ENCODE results near the gene C17orf113. TPM values are rescaled to one million over a fixed set of nuclear protein-coding genes. Genes with fewer than 3 reads are reported as not detected.
A peak's percentile ranks its signal among the peaks of the same experiment; 100 is the strongest.
"Not testable (repeated sequence)": the region's sequence is repeated elsewhere in the genome, so short reads cannot be mapped to it uniquely, and the experiment has no call there.

Gene C17orf113
- total RNA-seq, 1 donor from 2014 or later: 0.59 TPM

- ATAC-seq (ENCODE audit: poor library complexity) (no peak), DNase-seq (peak; percentile 65)
- intact Hi-C loops (cut with DNase I): no loop called here
Observed at GRCh38 chr17:42023524-42024349, 26.7 kb downstream of the C17orf113 start.

GRCh38 chr17:42020845-42021244 lies 29.6 kb downstream of the C17orf113 start:
- DNase-seq; intact Hi-C loops (cut with DNase I): not testable (repeated sequence)

GRCh38 chr17:42019509-42020404 lies 30.6 kb downstream of the C17orf113 start, which contains the start of gene NKIRAS2:
Gene NKIRAS2, plus strand, starts transcription at chr17:42020090. Its CDS starts 1,488 bp downstream, at chr17:42021578.
- intact Hi-C loops (cut with DNase I): loop anchor here (5.0 kb wide), 1 partner anchor 52 kb away; the partner anchor contains the start of gene CNP
- ATAC-seq (ENCODE audit: poor library complexity) (peak; percentile 83), DNase-seq (peak; percentile 97)

More at GRCh38 chr17:42020845-42021244, 29.6 kb downstream of the C17orf113 start:
- ATAC-seq (ENCODE audit: poor library complexity): not testable (repeated sequence)

- DNase-seq (no peak), ATAC-seq (ENCODE audit: poor library complexity) (no peak)
- intact Hi-C loops (cut with DNase I): loop anchor here (5.0 kb wide), 1 partner anchor 52 kb away; the partner anchor contains the start of gene CNP
Observed at GRCh38 chr17:42018988-42019387, 31.4 kb downstream of the C17orf113 start.

- intact Hi-C loops (cut with DNase I): loop anchor here (5.0 kb wide), 1 partner anchor 51 kb away; the partner anchor contains the start of gene CNP
- ATAC-seq (ENCODE audit: poor library complexity): no peak
Observed at GRCh38 chr17:42018339-42018738, 32.1 kb downstream of the C17orf113 start.

GRCh38 chr17:42017866-42018200 lies 32.6 kb downstream of the C17orf113 start:
- intact Hi-C loops (cut with DNase I): loop anchor here (5.0 kb wide), 1 partner anchor 51 kb away; the partner anchor contains the start of gene CNP
- no peak for ATAC-seq (ENCODE audit: poor library complexity)
- no peak for DNase-seq

More at GRCh38 chr17:42018339-42018738, 32.1 kb downstream of the C17orf113 start:
- DNase-seq: no peak

GRCh38 chr17:42016941-42017865 lies 33.2 kb downstream of the C17orf113 start, which contains the start of gene DNAJC7:
Gene DNAJC7, minus strand, starts transcription at chr17:42017439. Its CDS starts 23 bp downstream, at chr17:42017416.
- peak; percentile 96 for ATAC-seq (ENCODE audit: poor library complexity)
- peak; percentile 97 for DNase-seq
- intact Hi-C loops (cut with DNase I): loop anchor here (5.0 kb wide), 1 partner anchor 50 kb away; the partner anchor contains the start of gene CNP

- intact Hi-C loops (cut with DNase I): loop anchor here (5.0 kb wide), 1 partner anchor 49 kb away; the partner anchor contains the start of gene CNP
- DNase-seq (no peak), ATAC-seq (ENCODE audit: poor library complexity) (peak; percentile 1)
Observed at GRCh38 chr17:42016411-42016831, 34.0 kb downstream of the C17orf113 start.

GRCh38 chr17:42013740-42014139 lies 36.7 kb downstream of the C17orf113 start:
- ATAC-seq (ENCODE audit: poor library complexity); intact Hi-C loops (cut with DNase I); DNase-seq: not testable (repeated sequence)

- intact Hi-C loops (cut with DNase I); ATAC-seq (ENCODE audit: poor library complexity); DNase-seq: not testable (repeated sequence)
Observed at GRCh38 chr17:42012363-42012762, 38.0 kb downstream of the C17orf113 start.

GRCh38 chr17:42010898-42011516 lies 39.4 kb downstream of the C17orf113 start:
- ATAC-seq (ENCODE audit: poor library complexity) (no peak), DNase-seq (no peak)
- intact Hi-C loops (cut with DNase I): no loop called here

- intact Hi-C loops (cut with DNase I): not testable (repeated sequence)
- DNase-seq (peak; percentile 53), ATAC-seq (ENCODE audit: poor library complexity) (peak; percentile 31)
Observed at GRCh38 chr17:42010266-42010680, 40.1 kb downstream of the C17orf113 start.

- intact Hi-C loops (cut with DNase I): no loop called here
- ATAC-seq (ENCODE audit: poor library complexity) (no peak), DNase-seq (no peak)
Observed at GRCh38 chr17:42009170-42009569, 41.2 kb downstream of the C17orf113 start.

- ATAC-seq (ENCODE audit: poor library complexity) (no peak), DNase-seq (no peak)
- intact Hi-C loops (cut with DNase I): no loop called here
Observed at GRCh38 chr17:42005166-42005565, 45.2 kb downstream of the C17orf113 start.

- intact Hi-C loops (cut with DNase I): no loop called here
- ATAC-seq (ENCODE audit: poor library complexity) (no peak), DNase-seq (no peak)
Observed at GRCh38 chr17:42002792-42003301, 47.6 kb downstream of the C17orf113 start.

- intact Hi-C loops (cut with DNase I): no loop called here
- no peak for ATAC-seq (ENCODE audit: poor library complexity)
- no peak for DNase-seq
Observed at GRCh38 chr17:42002175-42002791, 48.1 kb downstream of the C17orf113 start.

GRCh38 chr17:42001729-42002128 lies 48.7 kb downstream of the C17orf113 start:
- intact Hi-C loops (cut with DNase I): no loop called here
- no peak for DNase-seq
- ATAC-seq (ENCODE audit: poor library complexity): no peak
